Measurements from ENCODE around the gene KLF9.

The KLF9 gene

DNA sequence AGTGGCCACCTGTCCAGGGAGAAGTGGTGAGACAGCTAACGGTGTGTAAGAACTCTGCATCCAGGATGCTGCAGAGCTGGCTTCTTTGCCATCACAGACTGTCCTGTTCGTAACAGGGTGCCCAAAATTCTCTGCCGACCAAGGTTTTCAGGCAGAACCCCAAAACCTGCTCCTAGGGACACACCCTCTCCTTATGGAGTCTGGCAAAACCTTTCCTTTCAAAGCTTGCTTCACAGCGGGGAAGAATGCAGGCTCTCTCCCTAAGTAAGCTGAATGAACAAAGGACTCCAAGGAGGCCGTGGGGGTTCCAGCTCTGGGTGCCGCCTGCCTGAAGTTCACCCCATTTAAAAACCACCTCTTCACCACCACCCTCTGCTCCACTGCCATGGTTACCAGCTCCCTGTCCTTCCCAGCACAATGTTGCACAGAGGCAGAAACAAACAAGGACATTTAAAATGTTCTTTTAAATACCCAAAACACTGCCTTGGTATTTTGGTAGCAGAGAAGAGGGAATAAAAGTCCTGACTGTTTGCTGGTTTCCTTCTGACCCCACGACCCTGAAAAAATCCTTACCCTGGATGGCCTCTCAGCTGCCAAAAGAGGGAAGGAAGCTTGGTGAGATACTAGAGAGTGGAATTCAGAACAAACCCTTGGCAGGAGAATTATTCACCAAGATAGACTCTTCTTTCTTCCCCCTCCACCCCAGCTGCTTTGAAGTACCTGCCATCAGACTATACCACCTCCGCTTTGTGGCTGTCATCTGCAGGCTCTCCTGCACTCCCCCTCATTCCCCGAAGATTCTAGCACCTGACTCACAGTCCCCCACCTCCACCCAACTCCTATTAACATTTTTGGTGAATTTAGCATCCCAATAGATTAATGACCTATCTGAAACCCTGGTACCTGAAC, 7.1 kb upstream of the KLF9 start:
- DNase-seq: peak; percentile 78

DNA sequence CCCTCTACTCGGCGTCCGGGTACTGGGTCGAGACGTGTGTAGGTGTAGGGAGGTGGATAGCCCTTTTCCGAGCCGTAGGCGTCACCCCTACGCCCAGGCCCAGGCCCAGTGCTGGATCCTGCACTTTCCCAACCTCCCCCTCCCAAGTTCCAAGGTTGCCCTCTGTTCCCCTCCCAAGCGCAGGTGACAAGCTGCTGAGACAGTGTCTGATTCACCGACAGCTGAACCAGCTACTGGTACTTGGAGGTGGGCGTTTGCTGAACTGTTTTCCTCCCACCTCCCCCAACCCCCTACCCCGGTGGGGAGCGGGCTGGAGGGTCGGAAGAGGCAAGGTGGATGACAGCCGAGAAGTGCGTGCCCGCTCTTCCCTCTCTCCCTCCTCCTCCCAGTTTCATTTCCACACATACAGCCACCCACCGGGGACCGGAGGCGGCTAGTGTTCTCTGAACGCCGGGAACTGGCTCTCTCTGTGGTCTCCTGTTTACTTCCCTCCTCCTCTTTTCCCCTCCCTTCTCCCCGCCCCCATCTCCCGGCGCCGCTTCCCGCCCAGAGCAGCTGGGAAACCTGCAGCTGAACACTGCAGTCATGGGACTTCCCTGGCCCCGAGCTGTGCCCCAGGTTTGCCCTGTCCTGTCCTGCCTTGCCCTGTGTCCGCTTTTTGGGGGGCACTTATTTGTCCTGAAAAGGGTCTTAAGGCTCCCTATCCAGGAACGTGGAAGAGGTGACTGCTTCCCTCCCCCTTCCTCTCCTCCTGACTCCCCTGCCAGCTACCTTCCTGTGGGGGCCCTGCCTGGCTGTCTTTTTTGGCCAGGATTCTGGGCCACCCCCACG, 6.2 kb upstream of the KLF9 start:
- peak; percentile 86 for DNase-seq

DNA sequence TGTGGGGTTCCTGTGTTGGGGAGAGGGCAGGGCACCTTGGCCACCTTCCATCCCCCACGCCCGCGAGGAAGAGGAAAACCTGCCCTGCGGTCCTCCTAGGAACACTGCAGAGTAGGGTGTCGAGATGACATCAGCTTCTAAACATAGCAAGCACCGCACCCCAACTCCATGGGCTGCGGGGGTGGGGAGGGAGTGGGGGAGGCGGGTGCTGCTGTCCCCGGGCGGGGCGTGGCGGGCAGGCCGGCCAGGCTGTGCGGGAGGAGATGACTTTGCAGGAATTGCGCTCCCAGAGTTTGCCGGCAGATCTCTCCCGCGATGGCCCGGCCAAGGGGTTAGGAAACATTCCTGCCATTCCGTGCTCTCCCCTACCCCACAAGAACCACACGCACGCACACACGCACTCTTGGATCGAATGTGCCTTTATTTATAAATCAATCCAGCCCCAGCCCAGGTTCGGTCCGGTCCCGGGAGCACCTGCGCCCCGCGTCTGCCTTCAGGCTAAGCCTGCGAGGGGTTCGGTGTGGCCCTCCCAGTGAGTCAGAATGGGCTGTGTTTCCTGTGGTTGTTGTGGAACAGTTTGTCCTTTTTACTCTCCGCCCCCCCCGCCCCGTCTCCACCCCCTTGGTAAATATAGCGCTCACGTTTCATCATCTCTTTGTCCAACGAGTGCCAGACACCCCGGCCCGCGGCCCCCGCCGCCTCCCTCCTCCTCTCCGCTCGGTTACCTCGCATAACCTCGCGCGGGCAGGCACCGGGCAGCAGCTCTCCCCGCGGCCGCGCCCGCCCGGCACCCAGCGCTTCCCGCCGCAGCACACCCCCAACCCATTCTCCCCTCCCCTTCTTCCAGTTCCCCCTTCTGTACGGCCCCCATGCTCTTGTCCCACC, 5.3 kb upstream of the KLF9 start:
- peak; percentile 93 for DNase-seq

DNA sequence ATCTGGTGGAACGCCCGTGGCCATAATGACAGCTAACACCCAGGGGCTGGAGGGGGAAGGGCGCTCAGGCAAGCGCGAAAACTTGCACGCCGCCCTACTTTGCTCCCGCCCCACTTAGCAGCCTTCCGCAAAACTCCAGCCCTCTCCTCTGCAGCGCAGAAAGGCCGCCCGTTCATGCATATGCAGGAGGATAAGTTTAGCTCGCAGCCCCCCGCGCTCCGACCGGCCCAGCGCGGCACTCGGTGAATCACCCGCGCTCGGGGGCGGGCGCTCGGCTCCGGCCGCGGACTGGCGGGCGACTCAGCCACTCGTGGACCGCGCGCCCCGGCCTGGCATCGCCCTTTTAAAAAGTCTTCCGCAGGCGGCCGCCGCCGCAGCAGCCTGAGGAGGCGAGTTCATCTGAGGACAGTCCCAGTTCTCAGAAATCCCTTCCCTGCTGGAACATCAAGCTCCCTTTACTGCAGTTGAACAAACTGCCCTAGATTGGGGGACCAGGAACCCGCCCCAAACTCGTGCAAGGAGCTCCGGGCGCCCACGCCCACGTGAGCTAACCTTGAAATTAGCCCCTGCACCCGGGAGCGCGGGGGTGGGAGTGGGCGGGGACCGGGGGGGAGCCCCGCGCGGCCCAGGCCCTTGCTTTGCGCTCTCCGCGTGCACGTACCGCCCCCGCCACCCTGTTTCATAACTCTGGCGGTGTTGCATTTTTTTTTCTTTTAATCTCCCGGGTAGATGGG, 4.5 kb upstream of the KLF9 start:
- DNase-seq: peak; percentile 93

DNA sequence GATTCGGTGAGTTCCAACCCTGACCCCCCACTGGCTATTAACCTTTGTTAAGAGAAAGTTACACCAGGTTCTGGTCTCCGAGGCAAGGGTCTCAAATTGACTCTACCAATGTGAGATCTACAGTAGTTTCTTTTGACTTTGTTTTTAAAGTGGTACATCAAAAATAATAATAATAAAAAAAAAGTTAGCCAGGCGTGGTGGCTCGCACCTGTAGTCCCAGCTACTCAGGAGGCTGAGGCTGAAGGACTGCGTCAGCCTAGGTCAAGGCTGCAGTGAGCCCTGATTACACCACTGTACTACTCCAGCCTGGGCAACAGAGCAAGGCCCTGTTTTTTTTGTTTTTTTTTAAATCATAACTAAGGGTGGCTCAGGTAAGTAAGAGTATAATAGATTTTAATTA, 1.0 kb upstream of the KLF9 start:
- no peak for DNase-seq

DNA sequence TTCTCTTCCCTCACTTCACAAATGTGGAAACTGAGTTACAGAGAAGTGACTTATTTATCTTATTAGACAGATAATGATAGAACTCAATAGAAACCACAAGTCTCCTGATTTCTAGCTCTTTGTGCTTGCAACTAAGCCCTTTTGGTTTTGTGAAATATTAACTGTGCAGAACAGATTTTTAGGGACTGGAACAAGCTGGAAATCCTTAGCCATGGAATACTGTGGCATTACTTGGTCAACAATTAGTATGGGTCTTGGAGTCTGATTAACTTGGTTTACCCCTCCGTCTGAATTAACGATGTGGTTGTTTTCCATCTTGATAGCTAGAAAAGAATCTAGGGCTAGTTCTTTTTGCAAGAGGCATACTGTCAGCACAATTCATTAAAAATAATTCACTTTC, 584 bp upstream of the KLF9 start:
- no peak for DNase-seq

DNA sequence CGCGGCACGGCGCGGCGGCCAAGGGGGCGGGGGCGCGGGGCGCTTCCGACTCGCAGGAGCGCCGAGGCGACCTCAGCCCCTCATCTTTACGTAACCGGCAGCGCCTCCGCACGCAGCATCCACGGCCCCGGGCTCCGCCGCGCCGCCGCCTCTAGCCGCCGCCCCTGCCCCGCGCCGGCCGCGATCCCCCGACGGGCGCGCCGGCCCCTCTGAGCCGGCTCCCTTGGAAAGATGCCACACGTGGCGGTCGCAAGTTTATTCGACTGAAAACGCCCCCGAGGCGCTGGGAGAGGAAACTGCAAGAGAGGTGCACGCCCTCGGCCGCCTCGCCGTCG, 1.0 kb downstream of the KLF9 start:
- no peak for DNase-seq

DNA sequence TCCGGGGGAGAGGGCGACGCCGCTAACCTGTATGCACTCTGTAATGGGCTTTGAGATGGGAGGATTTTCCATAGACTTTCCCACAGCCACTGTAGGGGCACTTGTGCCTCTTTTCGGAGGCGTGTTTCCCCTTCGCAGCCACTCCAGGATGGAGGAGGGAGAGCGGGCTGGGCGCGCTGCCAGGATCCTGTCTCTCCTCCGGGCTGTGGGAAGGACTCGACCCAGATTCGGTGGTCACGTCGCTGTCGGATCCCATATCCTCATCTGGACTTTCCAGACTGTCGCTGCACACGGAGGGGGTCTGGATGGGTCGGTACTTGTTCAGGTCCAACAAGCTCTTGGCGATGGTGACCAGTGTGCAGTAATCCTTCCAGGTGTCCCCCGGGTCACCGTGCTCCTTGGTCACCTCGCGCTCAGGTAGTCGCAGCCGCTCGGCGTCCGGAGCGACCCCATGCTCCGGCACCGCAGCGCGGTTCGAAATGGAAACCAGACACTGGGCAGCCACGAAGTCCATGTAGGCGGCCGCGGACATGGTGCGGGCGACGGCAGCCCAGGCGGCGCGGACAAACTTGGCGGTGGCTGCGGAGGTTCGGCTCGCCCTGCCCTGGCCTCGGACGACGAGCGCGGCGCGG, 1.5 kb downstream of the KLF9 start:
- DNase-seq: peak; percentile 81

DNA sequence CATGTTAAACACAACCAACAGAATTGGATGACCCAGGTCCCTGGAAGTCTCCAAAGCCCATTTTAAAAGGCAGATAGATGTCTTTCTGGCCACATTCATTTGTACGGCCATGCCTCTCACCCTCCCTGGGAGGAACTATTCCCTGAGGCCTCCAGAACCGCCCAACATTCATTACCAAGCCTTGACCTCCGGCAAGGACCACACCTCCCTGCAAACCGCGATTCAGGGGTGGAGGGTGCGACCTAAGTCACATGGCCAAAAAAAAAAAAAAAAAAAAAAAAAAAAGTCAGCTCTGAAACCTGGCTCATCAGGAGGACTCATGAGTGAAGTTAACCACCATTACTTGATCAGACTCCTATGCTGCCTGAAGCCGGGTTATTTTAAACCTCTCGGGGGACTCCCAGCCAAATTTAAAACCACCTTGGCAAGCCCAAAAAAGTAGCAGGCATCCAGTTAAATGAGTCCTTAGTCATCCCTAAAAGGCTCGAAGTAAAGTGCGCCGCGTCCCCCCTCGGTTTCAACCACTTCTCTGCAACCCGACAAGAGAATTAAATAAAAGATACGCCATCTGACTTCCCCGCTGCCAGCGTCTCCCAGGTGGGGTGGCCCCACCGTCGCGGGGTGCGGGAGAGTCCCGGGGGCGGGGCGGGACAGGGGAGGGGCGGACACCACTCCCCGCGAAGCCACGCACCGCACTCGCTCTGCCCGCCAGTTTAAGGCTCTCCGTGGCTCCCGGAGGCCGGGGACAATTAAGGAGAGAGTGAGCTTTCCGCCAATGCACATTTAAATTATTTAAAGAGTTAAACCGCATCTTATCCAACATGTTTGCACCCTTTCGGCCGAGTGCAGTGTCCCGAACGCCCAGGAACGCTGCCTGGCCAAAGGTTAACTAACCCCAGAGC, 2.3 kb downstream of the KLF9 start:
- peak; percentile 89 for DNase-seq

DNA sequence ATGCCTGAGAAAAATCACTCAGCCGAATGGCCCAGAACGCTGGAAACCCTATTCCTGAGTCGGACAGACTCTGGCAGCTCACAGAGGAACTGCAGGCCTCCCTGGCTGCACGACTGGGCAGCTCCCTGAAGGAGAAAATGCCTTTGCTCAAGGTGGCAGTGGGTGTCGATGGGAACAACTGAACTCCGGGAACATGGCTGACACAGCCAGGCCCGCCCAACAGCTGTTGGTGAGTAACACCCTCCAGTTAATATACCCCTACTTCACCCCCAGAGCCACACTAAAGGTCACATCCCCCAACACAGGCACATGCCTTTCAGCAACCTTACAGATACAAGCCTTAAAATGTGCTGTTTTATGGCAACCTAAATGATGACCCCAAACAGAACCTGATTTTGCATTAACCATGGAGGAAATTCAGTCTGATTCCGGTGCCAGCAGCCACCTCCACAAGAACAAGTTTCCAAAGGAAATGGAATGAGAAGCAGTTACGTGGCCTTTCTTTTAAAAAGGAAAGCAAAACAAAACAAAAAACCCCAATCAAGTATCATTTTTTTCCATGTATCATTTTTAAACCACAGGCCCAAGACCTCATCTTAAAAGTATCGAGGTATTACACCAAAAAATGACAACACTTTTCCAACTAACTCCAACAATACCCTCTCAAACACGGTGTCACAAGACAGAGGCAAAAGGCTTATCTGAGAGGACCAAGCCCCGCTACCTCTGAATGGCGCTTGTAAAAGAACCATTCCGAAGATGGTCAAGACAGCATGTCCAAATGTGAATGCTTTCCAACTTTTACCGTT, 3.1 kb downstream of the KLF9 start:
- peak; percentile 81 for DNase-seq

DNA sequence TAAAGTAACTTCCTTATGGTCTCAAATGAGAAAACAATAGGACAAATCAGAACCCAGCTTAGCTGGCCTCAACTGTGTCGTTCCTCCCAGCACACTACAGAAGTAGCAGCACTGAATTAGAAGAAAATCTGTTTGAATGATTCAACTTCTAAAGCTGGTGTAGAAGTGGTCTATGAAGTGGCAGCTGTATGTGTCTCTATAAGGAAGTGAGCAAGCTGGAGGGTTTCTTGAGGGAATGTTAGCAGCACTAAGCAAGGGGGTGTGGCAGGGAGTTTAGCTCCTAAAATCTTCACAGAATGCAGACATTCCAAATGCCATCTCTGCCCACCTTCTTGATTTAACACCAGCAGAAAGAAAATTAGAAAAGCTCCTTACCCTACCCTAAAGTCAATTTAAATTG, 4.1 kb downstream of the KLF9 start:
- no peak for DNase-seq

DNA sequence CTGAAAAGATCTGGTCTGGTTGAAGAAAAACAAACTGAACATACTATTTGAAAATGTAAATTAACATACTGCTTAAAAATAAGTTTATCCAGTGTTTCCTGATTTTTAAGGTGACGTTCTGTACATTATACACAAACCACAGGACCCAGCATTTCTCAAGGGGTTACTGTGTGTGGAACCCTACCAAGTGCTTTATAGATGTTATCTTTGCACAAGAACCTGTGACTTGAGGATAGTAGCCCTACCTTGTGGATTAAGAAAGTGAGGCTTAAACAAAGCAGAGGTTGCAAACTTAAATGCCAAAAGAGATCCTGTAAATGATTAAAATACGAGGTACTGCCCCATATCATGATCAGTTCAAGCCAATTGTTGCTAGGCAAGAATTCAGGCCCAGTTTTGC, 4.7 kb downstream of the KLF9 start:
- DNase-seq: no peak

DNA sequence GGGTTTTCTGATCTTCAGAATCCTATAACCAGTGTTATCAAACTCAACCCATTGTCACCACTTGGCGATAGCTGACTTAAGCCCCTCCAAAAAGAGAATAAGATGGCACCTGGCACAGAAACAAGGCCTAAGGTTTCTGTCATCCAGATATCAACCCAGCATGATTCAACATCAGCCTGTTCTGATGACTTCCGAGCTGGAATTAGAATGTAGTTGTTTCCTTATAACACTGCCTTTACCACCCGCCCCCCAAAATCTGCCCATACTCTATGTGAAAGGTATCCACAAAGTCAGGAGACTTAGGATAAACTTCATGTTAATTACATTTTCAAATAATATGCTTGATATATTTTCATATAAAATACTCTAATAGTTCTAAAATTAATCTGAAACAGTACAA, 5.2 kb downstream of the KLF9 start:
- DNase-seq: no peak

DNA sequence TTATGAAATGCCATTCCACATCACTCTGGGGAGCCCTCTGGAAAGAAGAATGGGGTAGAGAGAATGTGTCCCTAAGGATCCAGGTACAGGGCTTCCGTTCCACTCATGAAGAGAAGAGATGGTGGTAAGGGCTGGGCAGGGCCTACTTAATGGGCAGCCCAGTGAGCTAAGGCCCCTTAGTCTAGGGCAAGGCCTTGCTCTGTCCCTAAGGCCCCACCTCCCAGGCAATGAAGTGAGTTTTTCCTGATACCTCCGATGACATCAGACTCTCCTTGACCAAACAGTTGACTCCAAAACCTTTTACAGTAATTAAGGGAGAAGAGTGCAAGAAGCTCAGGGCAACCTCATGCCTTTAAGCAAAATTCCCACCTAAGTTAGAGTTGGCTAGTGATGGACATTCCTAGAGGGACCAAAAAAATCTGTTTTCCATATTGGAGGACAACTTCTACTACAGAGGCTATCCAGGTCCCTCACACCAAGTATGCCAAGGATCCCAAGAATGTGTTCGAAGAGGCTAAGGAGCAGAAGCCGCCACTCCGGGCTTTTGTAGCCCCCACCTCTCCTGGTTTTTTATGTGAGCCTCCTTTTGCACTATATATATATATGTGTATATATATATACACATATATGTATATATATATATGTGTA, 5.9 kb downstream of the KLF9 start:
- DNase-seq: no peak

DNA sequence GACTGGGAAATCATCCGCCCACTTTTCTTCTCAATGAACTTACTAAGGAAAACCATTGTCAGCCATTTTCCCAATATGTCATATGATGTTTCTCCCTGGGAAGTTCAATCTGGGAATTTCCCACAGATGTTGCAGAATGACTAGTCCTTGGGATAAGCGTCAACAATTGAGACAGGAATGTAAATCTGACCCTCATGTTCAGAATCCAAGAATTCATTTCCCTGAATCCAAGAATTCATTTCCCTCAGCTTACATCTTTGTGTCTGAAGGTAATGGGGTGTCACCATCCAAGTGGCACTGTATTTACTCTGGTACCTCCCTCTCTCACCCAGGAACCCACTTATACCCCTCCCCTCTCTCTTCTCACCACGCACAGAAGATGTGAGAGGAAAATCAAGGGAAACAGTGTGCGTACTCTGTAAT, 7.4 kb downstream of the KLF9 start:
- DNase-seq: no peak

DNA sequence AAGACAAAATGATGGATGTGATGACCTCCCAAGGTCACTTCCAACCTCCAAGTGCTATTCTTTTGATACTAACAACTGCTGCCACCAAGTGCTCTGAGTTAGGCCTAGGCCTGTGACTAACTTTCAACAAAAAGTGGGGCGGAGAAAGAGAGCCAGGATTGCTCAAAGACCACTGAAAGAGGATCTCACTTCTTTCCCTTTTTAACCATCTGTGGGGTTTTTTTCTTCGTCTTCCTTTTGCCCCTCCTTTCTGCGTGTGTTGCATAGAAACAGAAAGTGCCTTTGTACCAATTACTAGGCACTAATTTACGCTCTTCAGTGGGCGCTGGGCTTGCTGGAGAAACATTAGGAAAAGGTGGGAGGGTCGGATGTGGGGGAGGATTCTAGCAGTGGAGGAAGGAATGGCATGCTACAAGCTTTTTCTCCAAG, 8.0 kb downstream of the KLF9 start:
- no peak for DNase-seq

DNA sequence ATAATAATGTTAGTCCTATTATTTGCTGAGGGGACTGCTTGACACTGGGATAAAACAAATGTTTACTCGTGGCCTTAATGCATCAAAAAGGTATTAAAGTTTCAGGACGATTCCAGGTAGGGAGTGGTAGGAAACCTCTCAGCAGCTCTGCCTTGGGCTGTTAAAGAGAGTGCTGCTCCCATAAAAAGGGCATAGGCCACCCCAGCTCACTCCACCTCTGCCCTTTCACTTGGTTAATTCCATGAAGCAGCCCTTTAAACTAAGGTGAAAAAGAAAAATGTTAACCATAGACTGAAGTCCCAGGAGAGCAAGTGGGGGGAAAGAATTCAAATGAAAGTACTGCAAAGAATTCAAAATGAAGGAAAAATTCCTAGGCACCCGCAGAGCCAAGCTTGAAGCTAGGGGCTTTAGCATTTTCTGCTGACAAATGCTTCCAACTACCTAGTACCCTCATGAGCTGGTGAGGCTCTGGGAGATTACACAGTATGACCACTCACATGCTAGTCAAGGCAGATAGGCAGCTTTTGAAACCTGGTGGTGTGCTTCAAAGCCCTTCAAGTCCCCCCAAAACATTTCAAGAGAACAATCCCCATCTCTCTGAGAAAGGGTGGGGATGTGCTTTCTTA, 8.5 kb downstream of the KLF9 start:
- DNase-seq: no peak

DNA sequence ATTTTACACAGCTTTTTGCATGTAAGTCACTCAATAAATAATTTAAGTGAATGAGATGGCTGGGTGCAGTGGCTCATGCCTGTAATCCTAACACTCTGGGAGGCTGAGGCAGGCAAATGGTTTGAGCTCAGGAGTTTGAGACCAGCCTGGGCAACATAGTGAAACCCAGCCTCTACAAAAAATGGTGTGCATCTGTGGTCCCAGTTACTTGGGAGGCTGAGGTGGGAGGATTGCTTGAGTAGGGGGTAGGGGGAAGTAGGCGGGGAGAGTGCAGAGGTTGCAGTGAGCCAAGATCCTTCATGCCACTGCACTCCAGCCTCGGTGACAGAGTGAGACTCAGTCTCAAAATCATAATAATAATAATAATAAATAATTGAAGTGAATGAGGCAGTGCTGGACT, 10.2 kb downstream of the KLF9 start:
- no peak for DNase-seq

DNA sequence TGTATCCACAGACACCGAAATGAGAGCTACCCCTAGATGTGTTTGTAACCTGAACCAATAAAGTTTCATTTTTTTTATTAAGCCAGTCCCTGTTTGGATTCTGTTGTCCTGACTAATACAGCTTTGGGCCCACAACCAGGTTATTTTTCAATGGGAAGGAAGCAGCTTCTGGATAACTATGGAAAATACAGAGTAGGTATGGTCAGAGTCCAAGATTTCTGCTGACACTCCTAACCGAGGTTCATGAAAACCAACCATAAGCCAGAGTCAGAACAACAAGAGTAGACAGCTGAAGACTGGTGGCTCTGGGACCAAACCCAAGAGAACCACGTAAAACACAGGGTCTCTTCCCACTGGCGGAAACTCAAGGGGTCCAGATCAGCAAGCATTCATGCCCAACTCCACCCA, 10.8 kb downstream of the KLF9 start:
- no peak for DNase-seq

All from activated effector memory CD4-positive, alpha-beta T cell treated with anti-CD3 and anti-CD28 coated beads, Interleukin-2, amount 50 U/mL, for 16 hours (primary cell).